ENCODE data around the gene CSRP1. TPM values are rescaled to one million over a fixed set of nuclear protein-coding genes. Genes with fewer than 3 reads are reported as not detected.

CSRP1 gene
- total RNA-seq, 1 donor from 2014 or later, result 11.4 TPM

- H3K4me1 Mint-ChIP-seq, result peaks cover 40% of the 10 kb centered on the region
- no peak for DNase-seq (ENCODE audit: low spot score in 2 of 2, unreplicated experiment in 2 of 2)
- no peak overlapping the region for H3K27ac Mint-ChIP-seq
- peaks cover 7% of the 10 kb centered on the region for H3K36me3 Mint-ChIP-seq
- H3K9me3 Mint-ChIP-seq, result no peaks in the 10 kb centered on the region
- H3K27me3 Mint-ChIP-seq (ENCODE audit: low read depth), result no peaks in the 10 kb centered on the region
- H3K4me3 Mint-ChIP-seq, result no peak overlapping the region
- no peak for TF ChIP-seq CTCF (IDR thresholded peaks at IDR 0.05; ENCODE audit: unreplicated experiment)
Observed at GRCh38 chr1:201459775-201460174, 47.1 kb downstream of the CSRP1 start.

GRCh38 chr1:201459052-201459451 is 47.9 kb downstream of the CSRP1 start:
- Mint-ChIP-seq H3K9me3 (no peaks in the 10 kb centered on the region), H3K36me3 (peaks cover under 1% of the 10 kb centered on the region), H3K27ac (no peak overlapping the region), H3K4me1 (peaks cover 40% of the 10 kb centered on the region), H3K27me3 (ENCODE audit: low read depth) (no peaks in the 10 kb centered on the region), H3K4me3 (no peak overlapping the region)
- no peak for TF ChIP-seq CTCF (IDR thresholded peaks at IDR 0.05; ENCODE audit: unreplicated experiment)
- no peak for DNase-seq (ENCODE audit: low spot score in 2 of 2, unreplicated experiment in 2 of 2)

GRCh38 chr1:201457508-201457960 is 49.4 kb downstream of the CSRP1 start:
- no peaks in the 10 kb centered on the region for H3K36me3 Mint-ChIP-seq
- H3K9me3 Mint-ChIP-seq, result no peaks in the 10 kb centered on the region
- no peak overlapping the region for H3K27ac Mint-ChIP-seq
- TF ChIP-seq CTCF (IDR thresholded peaks at IDR 0.05; ENCODE audit: unreplicated experiment), result no peak
- H3K4me3 Mint-ChIP-seq, result no peak overlapping the region
- H3K27me3 Mint-ChIP-seq (ENCODE audit: low read depth), result no peaks in the 10 kb centered on the region
- no peak for DNase-seq (ENCODE audit: low spot score in 2 of 2, unreplicated experiment in 2 of 2)
- peaks cover 38% of the 10 kb centered on the region for H3K4me1 Mint-ChIP-seq

- Mint-ChIP-seq H3K27me3 (ENCODE audit: low read depth) (no peaks in the 10 kb centered on the region), H3K4me1 (peaks cover 35% of the 10 kb centered on the region), H3K4me3 (no peak overlapping the region), H3K36me3 (no peaks in the 10 kb centered on the region), H3K9me3 (no peaks in the 10 kb centered on the region), H3K27ac (peak overlapping the region; percentile 63)
- no peak for TF ChIP-seq CTCF (IDR thresholded peaks at IDR 0.05; ENCODE audit: unreplicated experiment)
- DNase-seq (ENCODE audit: low spot score in 2 of 2, unreplicated experiment in 2 of 2), result no peak
Observed at GRCh38 chr1:201456499-201457309, 50.2 kb downstream of the CSRP1 start.

GRCh38 chr1:201455098-201455497 is 51.8 kb downstream of the CSRP1 start:
- DNase-seq (ENCODE audit: low spot score in 2 of 2, unreplicated experiment in 2 of 2), result no peak
- Mint-ChIP-seq H3K4me3 (no peak overlapping the region), H3K27me3 (ENCODE audit: low read depth) (no peaks in the 10 kb centered on the region), H3K4me1 (peaks cover 32% of the 10 kb centered on the region), H3K27ac (peak overlapping the region; percentile 3), H3K9me3 (no peaks in the 10 kb centered on the region), H3K36me3 (no peaks in the 10 kb centered on the region)
- no peak for TF ChIP-seq CTCF (IDR thresholded peaks at IDR 0.05; ENCODE audit: unreplicated experiment)

Data from mesothelial cell of epicardium (in vitro differentiated cells).